Measurements from ENCODE around the gene SLC11A1.

Gene SLC11A1

GRCh38 chr2:218421027-218421426 is 39.0 kb downstream of the SLC11A1 start:
- Histone ChIP-seq H3K9me3 (no peaks in the 10 kb centered on the region), H3K4me1 (no peaks in the 10 kb centered on the region), H3K27me3 (peaks cover 0 to 12% of the 10 kb centered on the region in 2 donors), H3K36me3 (no peaks in the 10 kb centered on the region), H3K27ac (no peak overlapping the region), H3K4me3 (no peak overlapping the region)
- no peak for TF ChIP-seq CTCF (IDR thresholded peaks at IDR 0.05)
- no peak for DNase-seq
- intact Hi-C loops (cut with DNase I; ENCODE audit: low total_unique reads): no loop called here

GRCh38 chr2:218422403-218423086 is 40.5 kb downstream of the SLC11A1 start:
- Histone ChIP-seq H3K27me3 (peaks cover 0 to 12% of the 10 kb centered on the region in 2 donors), H3K36me3 (no peaks in the 10 kb centered on the region), H3K27ac (no peak overlapping the region), H3K4me1 (no peaks in the 10 kb centered on the region), H3K4me3 (no peak overlapping the region), H3K9me3 (no peaks in the 10 kb centered on the region)
- TF ChIP-seq CTCF (IDR thresholded peaks at IDR 0.05): no peak
- intact Hi-C loops (cut with DNase I; ENCODE audit: low total_unique reads): no loop called here
- DNase-seq: no peak

GRCh38 chr2:218423584-218423983 is 41.5 kb downstream of the SLC11A1 start:
- Histone ChIP-seq H3K27me3 (peaks cover 0 to 7% of the 10 kb centered on the region in 2 donors), H3K4me1 (no peaks in the 10 kb centered on the region), H3K36me3 (no peaks in the 10 kb centered on the region), H3K9me3 (no peaks in the 10 kb centered on the region), H3K4me3 (no peak overlapping the region), H3K27ac (no peak overlapping the region)
- intact Hi-C loops (cut with DNase I; ENCODE audit: low total_unique reads): no loop called here
- no peak for TF ChIP-seq CTCF (IDR thresholded peaks at IDR 0.05)
- no peak for DNase-seq

- H3K36me3 ChIP-seq: no peaks in the 10 kb centered on the region
- no peaks in the 10 kb centered on the region for H3K4me1 ChIP-seq
- no peak overlapping the region for H3K27ac ChIP-seq
- peaks cover 0 to 4% of the 10 kb centered on the region in 2 donors for H3K27me3 ChIP-seq
- H3K9me3 ChIP-seq: no peaks in the 10 kb centered on the region
- intact Hi-C loops (cut with DNase I; ENCODE audit: low total_unique reads): no loop called here
- H3K4me3 ChIP-seq: no peak overlapping the region
- DNase-seq: no peak
- no peak for TF ChIP-seq CTCF (IDR thresholded peaks at IDR 0.05)
Observed at GRCh38 chr2:218425531-218425930, 43.5 kb downstream of the SLC11A1 start.

GRCh38 chr2:218427741-218428140 is 45.7 kb downstream of the SLC11A1 start:
- Histone ChIP-seq H3K9me3 (no peaks in the 10 kb centered on the region), H3K4me3 (no peak overlapping the region), H3K36me3 (no peaks in the 10 kb centered on the region), H3K27me3 (peaks cover 0 to 4% of the 10 kb centered on the region in 2 donors), H3K4me1 (no peaks in the 10 kb centered on the region), H3K27ac (no peak overlapping the region)
- TF ChIP-seq CTCF (IDR thresholded peaks at IDR 0.05): no peak
- intact Hi-C loops (cut with DNase I; ENCODE audit: low total_unique reads): no loop called here
- no peak for DNase-seq
